Measurements from ENCODE around the gene NEU2.

NEU2 gene

DNA sequence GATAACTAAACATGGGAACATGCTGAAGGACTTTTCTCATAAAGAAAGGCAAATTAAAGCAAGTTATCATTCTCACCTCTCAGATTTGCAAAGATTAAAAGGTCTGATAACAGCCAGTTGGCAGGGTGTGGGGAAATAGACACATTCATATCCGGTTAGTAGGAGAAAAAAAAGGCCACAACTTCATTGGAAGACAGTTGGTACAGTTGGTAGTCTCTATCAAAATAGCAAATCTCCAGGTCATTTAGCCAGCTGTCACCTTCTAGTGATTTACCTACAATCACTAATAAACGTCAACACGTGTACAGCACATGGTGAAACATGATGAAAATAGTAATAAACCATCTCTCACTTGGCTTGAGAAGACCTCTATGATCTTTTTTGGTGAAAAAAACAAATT lies 44.3 kb downstream of the NEU2 start:
- no peak for DNase-seq (ENCODE audit: low read depth in 2 of 2)

DNA sequence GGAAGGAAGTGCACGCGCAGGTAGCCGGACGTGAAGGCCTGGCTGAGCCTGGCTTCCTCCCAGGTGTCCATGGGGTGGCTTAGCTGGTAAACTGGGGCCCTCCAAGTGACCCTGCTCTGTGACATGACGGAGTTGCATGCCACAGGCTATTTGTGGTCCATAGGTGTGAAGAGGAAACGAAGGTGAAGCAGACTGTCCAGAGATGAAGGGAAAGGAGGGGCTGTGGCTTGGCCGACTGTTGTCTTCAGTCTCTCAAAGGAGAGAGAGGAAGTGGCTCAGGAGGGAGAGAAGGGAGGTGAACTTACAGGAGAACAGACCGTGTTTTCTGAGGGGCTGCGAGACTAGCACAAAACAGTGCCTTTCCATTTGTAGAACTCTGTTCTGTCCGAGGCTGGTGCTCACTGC lies 47.0 kb downstream of the NEU2 start:
- no peak for DNase-seq (ENCODE audit: low read depth in 2 of 2)

DNA sequence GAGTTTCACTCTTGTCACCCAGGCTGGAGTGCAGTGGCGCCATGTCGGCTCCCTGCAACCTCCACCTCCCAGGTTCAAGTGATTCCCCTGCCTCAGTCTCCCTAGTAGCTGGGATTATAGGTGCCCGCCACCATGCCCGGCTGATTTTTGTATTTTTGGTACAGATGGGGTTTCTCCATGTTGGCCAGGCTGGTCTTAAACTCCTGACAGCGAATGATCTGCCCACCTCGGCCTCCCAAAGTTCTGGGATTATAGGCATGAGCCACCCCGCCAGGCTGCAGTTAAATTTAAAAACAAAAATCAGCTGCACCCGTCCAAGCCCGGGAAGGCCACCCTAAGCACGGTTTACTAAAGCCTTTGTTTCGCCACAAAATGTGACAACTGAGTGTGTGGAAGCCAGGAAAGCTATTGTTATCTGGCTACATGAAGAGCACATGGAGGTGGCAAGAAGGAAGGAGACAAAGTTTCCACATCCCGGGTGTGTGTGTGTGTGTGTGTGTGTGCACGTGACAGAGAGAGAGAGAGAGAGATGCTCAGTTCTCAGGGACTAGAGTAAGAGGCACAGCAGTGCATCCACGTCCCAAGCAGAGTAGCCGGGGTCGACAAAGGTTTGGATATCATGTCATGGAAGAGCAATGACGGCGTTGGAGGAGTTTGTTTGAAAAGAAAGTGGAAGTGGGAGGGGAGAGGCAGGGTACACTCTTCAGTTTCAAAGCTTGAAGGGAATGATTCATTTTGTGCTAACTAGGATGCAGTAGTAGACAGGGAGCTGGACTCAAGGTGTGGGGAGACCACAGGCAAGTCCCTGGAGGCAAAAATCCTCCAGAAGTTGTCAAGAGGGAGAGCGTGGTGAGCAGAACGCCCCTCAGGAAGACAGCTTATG lies 47.7 kb downstream of the NEU2 start:
- DNase-seq (ENCODE audit: low read depth in 2 of 2), result no peak

DNA sequence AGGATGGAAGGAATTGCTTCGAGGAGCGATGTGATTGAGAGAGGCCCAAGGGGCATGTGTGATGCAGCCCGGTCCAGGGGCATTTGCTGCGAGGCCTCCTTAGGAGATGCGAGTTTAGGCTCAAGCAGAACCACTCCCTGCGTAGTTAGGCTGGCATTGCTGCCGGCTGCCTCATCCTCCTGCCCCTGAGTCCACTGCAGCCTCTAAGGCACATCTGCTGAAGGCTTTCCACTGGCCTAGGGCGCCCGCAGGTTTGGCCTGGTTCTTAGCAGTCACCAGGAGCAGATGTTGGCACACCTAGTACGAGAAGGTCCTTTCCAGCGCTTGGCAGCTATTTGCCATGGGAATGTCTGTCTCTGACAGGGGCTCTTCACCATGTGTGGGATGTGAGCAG lies 48.4 kb downstream of the NEU2 start:
- DNase-seq (ENCODE audit: low read depth in 2 of 2), result no peak

DNA sequence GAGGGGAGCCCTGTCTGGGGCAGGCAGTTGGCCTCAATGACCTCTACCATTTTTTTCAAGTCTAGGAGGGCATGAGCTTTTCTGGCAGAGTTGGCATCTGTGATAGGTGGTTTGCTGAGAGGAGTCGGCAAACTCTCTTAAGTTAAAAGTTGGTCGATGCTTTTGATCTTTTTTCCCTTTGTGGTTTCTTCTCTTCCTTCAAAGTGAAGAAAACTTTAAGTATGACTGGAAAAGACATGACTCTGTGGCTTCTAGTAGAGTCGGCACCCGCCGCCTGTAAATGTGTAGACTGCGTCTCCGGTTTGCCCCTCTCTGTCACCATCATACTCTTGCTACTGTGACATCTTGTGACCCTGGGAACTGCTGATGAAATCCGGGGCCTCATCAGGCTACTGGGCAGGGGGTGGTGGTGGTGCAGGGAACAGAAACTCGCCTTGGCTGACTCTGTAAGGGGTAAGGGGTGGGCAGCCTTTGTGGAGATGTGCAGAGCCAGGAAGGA lies 48.8 kb downstream of the NEU2 start:
- DNase-seq (ENCODE audit: low read depth in 2 of 2), result no peak

DNA sequence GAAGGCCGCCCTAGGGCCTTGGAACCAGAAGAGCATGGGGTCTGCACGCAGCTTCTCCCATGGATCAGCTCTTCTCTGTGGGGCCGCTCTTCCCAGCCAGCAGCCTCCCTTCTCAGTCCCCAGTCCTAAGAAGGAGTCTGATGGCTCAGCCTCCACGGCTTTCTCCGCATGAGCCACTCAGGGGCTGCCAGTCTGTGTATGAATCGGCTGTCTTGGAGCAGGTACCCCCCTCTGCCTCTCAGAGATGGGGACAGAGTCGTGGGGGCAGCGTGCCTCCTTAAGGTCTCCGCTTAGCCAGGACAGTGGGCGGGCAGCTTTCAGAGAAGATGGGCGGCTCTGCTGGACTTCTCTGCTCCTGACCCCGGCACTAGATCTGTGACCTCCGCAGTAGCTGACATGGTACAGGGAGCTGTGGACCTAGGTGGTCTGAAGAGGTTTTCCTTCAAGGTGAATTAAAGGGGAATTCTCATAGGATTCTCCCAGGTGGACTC lies 49.3 kb downstream of the NEU2 start:
- no peak for DNase-seq (ENCODE audit: low read depth in 2 of 2)

DNA sequence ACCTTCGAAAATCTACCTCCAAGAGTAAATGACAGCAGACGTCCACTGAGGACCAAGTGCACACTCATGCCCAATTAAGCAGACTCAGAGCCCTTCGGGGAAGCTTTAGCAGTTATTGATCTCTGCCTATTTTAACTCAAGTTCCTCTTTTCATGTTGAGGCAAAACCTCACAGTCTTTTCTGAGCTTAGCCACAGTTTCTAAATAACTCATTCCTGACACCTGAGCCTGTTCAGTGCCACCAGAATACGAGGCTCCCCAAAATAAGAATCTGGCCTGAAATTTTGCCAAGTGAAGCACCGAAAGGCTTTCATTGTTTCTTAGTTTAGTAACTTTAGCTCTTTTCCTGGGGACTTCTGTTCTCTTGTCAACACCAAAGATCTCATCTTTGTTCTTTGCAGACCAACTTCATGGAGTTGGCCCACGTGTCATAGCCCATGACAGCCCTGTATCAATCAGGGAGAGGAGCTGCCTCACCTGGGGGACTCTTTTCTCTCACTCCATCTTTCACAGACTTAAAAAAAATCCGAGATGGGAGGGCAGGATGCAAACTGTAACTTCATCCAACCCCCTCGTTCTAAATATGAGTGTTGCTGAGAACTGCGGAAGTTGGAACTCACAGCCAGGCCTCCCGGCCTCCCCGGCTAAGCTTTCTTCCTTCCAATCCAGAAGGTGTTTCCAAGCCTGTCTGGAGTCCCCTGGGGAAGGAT lies 49.9 kb downstream of the NEU2 start:
- DNase-seq (ENCODE audit: low read depth in 2 of 2), result no peak

DNA sequence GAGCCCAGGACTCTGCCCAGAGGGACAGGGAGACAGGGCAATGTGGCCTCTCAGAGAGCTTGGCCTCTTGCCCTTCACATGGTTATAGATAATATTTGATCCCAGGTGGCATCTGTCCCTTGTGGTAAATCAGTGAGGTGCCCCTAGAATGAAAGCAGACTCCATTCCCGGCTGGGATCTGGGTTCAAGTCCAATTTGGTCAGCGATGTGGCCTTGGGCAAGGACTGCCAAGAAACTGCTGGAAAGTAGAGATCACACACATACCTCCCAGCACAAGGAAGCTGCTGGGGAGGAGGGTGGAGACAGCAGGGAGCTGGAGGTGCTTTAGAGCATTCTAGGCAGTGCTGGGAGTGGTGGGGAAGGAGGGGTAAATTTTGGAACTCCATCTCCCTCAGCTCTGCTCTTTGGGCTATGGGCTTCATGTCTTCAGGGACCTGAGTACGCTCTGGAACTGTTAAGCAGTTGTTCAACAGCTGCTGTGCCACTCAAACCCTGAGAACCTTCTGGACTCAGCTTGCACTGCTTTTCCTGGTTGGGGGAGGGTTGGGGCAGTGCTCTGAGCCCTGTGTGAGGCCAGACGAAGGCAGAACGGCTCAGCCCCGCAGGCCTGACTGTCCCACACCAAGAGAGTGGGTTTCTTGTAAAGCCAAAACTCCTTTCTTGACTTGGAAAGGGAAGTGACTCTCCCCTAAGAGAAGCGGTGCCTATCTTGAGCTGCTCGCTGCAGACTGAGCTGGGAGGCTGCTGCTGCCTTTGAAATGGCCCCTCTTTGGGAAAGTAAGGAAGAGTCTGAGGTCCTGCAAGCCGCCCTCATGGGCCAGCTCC lies 50.7 kb downstream of the NEU2 start:
- DNase-seq (ENCODE audit: low read depth in 2 of 2), result no peak

DNA sequence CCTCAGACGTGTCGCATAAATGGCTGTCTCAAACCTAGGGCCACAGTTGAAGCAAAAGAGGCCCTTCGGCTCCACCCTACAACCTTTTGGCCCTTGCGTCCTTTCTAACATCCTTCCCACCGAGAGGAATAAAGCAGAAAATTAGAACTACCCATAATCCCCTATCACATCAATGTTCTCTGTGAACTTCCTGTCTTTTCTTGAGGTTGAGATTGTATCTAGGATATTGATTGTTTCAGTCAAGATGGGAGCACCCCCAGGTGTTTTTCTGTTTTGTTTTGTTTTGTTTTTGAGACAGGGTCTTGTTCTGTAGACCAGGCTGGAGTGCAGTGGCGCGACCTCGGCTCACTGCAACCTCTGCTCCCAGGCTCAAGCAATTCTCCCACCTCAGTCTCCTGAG lies 51.3 kb downstream of the NEU2 start:
- DNase-seq (ENCODE audit: low read depth in 2 of 2), result no peak

DNA sequence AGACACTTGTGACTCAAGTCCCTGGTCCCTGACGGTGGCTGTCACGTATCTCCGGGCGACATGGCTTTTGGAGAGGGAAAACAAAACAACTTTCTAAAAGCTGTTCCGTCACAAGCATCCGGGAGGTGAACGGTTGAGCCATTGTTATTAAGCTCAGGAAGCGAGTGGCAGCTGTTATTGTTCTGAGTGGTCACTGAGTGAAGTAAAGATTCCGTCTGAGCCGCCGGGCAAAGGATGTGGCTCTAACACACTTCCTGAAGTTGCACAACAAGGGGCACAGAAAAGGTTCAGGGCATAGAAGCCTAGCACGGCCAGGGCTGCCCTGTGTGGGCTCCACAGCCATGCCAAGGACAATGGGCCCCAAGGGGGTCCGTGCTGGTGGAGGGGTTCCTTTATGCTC lies 52.0 kb downstream of the NEU2 start:
- DNase-seq (ENCODE audit: low read depth in 2 of 2), result no peak

Data from stimulated activated CD8-positive, alpha-beta memory T cell treated with anti-CD3 and anti-CD28 coated beads, Interleukin-2, amount 100 ng/mL, for 48 hours (primary cell).